CD4-positive, alpha-beta T cell treated with Interferon alpha-2 for 1 hour (primary cell): ENCODE measurements around the gene GIMAP1.

ENCODE experiments used
- DNase-seq, 2 donors: peaks; one replicate each; pipeline ENCODE4 v3.0.0-alpha.2; 2020 to 2022

Gene GIMAP1

DNA sequence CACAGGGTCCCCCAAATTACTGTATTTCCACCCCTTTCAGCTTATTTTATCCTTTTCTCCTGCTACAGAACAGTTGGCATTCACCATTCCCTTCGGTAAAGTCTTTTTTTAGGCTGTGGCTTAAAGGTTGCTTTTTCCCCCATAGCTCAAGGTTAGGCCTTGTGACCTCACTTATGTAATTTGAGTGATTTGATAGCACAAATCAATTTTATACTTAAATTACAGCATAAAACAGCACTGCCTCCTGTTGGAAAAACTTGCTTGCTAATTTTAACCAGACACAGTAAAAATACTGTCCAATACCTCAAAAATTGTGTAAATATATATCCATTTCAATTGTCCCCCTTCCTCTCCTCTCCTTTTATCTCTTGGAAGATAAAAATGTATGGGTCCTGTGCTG lies 7.1 kb downstream of the GIMAP1 start:
- DNase-seq: no peak

GRCh38 chr7:150727381-150727780 lies 11.0 kb downstream of the GIMAP1 start:
- no peak for DNase-seq

- DNase-seq: no peak
These were observed 11.6 kb downstream of the GIMAP1 start for GRCh38 chr7:150728011-150728410.

DNA sequence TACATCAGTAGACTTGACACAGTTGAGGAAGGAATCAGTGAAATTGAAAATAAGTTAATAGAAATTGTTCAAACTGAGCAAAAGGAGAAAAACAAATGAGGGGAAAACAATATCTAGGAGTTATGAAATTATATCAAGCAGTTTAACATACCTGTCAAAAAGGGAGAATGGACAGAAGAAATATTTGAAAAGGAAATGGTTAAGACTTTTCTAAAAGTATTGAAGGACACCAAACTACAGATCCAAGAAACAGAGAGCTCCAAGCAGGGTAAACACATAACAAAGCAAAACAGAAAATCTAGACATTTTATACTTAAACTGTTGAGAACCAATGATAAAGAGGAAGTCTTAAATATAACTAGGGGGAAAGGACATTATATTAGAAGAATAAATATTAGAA lies 12.2 kb downstream of the GIMAP1 start:
- no peak for DNase-seq

DNA sequence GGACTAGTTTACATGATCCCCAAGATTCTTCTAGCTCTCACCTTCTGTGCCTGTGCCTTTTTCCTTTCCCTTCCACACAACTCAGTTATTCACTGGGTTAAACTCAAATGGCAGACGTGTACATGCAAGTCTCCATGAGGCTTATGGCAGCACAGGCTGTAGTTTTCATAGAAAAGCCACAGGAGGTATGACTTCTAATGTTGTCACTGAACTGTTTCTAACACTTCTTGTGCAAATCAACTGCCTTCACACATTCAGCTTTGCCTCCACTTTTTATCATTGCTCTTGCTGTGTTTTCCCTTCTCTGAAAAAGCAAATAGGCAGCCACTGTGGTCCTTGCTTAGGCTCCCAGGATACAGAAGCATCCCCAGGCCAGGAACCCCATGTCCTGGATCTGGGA lies 15.5 kb downstream of the GIMAP1 start:
- DNase-seq: peak in 1 of 2 donors; percentile 49

DNA sequence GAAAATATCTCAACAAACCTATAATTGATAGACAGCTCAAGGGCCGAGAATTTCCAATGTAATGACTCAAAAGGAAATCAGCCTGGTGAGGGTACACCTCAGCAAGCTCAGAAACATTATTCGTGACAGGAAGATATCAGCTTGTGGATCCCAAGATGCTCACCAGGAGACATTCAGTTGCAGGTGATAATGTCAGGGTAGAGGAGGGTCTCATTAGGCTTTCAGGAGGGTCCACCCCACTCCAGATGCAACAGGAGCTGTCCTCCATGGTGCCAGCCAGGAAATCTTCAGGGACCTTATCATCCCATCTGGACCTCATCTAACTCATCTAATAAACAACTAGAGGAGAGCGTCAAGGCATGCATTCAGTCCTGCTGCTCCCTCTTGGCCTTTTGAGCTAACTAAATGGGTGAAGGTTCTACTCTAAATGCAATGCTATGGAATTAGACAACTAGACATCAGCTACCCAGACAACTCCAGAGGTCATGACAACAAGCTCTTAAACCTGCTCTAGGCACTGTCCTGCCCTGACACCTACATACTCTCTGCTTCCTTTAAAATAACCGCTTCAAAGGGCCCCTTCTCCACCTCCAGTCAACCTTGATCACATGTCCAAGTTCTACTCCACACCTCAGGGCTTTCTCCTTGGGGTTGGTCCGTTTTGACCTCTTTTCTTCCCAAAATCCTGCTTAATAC lies 16.5 kb downstream of the GIMAP1 start:
- DNase-seq: no peak

- no peak for DNase-seq
These were observed 17.2 kb downstream of the GIMAP1 start for GRCh38 chr7:150733482-150734095.

DNA sequence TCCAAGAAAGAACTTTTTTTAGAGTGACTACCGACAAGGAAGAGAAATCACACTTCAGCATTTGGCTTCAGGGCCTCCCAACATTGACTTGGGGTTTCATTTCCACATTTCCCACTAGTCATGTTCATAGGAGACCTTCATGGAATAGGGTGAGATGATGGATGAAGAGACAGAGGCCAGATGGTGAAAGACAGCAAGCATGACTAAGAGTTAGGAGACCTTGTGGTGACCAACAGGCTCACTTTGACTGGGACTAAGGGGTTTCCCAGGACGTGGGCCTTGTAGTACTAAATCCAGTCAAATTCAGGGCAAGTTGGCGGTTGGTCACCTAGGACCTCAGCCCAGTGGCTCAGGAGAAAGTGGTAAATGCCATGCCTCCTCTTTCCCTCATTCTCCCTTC lies 17.8 kb downstream of the GIMAP1 start:
- DNase-seq: no peak

DNA sequence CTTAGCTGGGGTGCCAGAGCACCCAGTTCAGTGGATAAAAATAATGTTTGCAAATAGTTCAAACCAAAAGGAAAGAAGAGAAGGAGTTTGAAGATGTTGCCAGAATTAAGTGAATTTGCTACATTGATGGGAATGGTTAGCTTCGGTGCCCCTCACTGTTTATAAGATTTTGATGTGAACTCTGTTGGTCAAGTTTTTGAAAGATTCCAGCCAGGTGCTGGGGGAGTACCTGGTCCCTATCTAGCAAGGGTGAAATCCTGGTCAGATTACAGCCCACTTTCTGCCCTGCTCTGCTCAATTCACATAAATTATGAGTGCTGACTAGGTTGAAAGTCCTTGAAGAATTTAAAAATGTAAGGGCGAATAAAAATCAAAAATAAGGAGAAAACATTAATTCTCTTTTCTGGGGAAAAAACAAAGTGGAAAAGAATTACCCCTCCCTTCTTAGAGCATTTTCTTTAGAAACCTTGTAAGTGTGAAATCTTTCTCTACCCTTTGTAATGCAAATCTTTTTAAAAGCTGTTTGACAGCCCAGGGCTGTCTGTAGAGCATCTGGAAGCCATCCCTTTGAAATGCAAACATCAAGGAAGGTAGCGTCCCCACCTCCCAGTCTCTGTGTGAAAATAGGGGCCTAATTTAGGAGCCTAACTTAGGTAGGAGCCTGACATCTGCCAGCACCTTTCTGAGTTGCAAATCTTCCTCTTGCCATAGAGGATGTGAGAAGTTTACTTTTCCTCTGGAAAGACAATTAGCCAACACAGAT lies 19.4 kb downstream of the GIMAP1 start:
- no peak for DNase-seq

- no peak for DNase-seq
These were observed 20.5 kb downstream of the GIMAP1 start for GRCh38 chr7:150736864-150737263.

DNA sequence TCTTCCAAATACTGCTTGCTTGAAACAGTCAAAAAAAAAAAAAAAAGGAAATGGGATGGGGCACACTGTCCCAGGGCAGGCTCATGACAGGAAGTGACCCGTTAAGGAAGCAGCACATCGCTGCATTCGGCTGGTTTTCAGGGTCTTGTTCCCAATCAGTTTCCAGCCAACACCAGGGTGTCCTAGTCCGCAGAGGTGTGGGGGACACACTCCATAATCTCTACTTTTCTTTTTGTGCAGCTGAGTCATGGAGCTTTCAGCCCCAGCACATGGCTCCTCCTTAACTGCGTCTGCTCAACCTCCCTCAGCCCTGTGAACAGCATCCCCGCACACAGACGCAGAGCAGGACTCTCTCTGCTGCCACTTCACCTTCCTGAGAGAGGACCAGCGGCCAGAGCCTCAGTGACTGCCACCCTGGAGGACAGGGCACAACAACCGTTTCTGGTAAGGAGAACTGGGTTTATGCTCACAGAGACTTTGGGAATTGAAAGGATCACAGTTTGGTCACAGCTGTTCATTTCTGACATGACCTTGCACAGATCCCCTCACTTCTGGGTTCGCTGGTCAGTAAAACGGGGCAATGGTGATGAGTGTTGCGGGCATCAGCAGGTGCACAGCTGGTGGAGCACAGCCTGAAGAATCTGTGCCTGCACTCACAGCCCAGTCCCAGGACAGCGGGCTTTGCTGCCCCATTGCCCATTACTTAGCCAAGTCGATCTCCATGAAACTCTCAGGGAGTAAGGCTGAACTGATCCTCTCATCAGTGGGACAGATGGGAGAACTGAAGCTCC lies 21.0 kb downstream of the GIMAP1 start, which contains the start of gene GIMAP5:
Gene GIMAP5, plus strand, starts transcription at position 154 of the 791 bp plus-strand sequence. CDS start 3,467 bp downstream, outside the sequence.
- peak; percentile 48 to 65 for DNase-seq

DNA sequence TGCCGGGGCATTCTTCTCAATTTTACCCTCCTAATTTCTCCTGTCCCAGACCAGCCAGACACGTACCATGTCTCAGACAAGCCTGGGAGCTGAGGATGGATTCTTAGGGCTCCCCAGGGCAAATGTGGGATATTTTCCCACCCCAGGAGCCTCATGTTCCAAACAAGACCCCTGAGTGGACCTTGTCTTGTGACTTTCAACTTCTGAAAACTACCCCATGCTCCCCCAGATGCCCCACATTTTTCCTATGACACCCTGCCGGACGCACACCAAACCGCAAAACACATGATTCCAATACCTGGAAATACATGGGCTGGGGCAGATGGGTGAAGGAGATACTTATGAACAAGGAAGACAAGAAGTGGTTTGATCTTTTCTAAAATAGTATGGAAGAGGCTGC lies 21.7 kb downstream of the GIMAP1 start:
- DNase-seq: peak; percentile 48 to 83

GRCh38 chr7:150738591-150739001 lies 22.2 kb downstream of the GIMAP1 start:
- no peak for DNase-seq

- DNase-seq: no peak
These were observed 22.6 kb downstream of the GIMAP1 start for GRCh38 chr7:150739033-150739432.

GRCh38 chr7:150740053-150740452 lies 23.6 kb downstream of the GIMAP1 start:
- DNase-seq: peak; percentile 39 to 52

- DNase-seq: no peak
These were observed 26.0 kb downstream of the GIMAP1 start for GRCh38 chr7:150742286-150742968.

DNA sequence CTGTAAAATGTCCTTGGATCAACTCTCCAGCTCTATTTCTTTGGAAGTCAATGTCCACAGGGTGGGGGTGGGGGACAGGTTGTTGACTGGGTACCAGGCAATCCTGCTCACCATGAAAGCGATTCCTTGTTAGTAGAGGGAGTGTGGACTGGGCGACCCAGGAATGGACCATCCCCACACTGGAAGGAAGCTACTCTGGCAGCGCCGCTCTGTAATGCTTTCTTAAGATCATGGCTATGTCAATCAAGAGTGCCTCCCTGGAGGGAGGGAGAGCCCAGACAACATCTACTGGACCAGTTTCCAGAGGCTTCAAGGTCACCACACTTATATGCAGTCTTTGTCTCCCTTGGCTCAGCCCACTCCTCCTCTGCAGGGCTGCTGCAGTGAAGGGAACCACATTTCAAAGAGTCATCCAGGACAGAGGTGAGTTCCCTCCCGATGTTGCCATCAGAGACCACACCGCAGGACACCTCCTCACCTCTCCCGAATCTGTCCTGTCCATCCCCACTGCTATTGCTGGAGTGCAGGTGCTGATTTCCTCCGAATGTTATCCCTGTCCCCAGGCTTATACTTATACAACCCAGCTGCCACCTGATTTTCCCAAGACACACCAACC lies 27.7 kb downstream of the GIMAP1 start:
- DNase-seq: no peak

GRCh38 chr7:150745086-150745485 lies 28.7 kb downstream of the GIMAP1 start:
- no peak for DNase-seq

DNA sequence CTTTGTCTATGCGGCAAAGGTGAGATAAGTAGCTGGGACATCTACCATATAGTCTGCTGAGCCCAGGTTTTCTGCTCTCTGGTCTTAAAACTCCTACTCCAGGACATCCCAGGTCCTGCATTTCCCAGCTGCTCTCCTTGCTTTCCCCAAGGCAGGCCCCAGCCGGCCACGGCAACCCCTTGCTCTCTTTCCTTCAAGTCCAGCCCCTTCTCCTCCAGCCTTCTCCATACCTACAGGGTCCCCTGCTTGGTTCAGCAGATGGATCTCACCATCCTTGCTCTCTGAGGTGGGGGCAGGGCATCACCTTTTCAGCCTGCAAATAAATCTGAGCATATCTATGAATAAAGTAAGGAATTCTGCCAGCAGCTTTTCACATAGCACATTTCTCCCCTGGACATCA lies 29.5 kb downstream of the GIMAP1 start:
- no peak for DNase-seq

DNA sequence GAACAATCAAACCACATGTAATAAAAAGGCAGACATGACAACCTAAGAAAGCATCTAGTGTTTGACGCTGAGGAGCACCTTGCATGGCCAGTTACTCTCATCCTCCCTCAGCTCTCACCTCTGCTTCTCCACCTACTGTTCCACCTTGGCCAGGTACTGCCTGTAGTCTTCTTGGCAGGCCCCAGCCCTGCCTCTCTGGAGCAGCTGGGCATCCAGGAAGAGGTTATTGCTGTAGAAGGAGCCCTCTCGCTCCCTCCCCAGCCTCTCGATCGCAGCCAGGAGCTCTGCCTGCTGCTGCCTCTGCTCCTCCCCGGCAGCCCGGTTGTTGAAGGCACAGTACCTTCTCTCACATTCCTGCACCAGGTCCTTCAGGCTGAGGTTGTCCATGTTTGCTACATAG lies 30.5 kb downstream of the GIMAP1 start:
- no peak for DNase-seq

- no peak for DNase-seq
These were observed 32.0 kb downstream of the GIMAP1 start for GRCh38 chr7:150748376-150748775.

DNA sequence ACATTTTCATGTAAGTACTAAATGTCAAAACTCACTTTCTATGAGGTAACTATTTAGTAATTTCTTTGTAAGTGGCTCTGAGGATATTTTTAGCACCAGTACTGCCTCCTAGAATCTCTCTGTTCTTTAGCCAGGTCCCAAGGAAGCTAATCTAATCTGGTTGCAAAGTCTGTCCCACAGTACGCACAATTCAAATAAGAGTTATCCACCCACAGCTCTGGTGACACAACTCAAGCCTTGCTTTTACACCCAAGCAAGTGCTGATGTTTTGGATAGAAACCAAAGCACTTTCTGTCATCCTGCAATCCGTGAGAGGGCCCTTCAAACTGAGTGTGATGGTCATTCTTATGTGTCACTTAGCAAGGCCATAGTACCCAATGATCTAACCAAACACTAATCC lies 35.3 kb downstream of the GIMAP1 start:
- no peak for DNase-seq
